Embryonic facial prominence (tissue), 1 donor: ENCODE data around the gene CDK5R2.

Experiments used
- DNase-seq: peaks from one replicate; pipeline ENCODE4 v3.0.0-alpha.2; 2016; ENCODE audit errors: extremely low spot score

CDK5R2 gene

GRCh38 chr2:219001577-219002394 lies 42.3 kb downstream of the CDK5R2 start:
- DNase-seq = no peak

- DNase-seq = no peak
These were observed 43.2 kb downstream of the CDK5R2 start for GRCh38 chr2:219002395-219003266.

- no peak for DNase-seq
These were observed 43.8 kb downstream of the CDK5R2 start for GRCh38 chr2:219003267-219003634.

GRCh38 chr2:219003979-219004378 lies 44.5 kb downstream of the CDK5R2 start:
- DNase-seq = no peak

GRCh38 chr2:219009294-219009693 lies 49.8 kb downstream of the CDK5R2 start:
- DNase-seq = no peak

GRCh38 chr2:219010162-219010756 lies 50.8 kb downstream of the CDK5R2 start:
- no peak for DNase-seq

- no peak for DNase-seq
These were observed 51.4 kb downstream of the CDK5R2 start for GRCh38 chr2:219010873-219011272.
